Measurements from ENCODE around the gene ZNF296.
A peak's percentile ranks its signal among the peaks of the same experiment; 100 is the strongest.
"Not testable (repeated sequence)": the region's sequence is repeated elsewhere in the genome, so short reads cannot be mapped to it uniquely, and the experiment has no call there.

ZNF296 gene
- total RNA-seq, result 0 to 0.99 (median 0.43) reads per million in 18 experiments

GRCh38 chr19:45076029-45076850, at the start of gene ZNF296:
Gene ZNF296 (minus strand): TSS chr19:45076478. CDS start chr19:45076373, 105 bp downstream.
- peak; percentile 72 to 82 for DNase-seq

GRCh38 chr19:45125360-45125759, 49.1 kb upstream of the ZNF296 start:
- DNase-seq, result no peak

GRCh38 chr19:45124021-45124420, 47.7 kb upstream of the ZNF296 start:
- no peak for DNase-seq

GRCh38 chr19:45123440-45123850, 47.2 kb upstream of the ZNF296 start:
- no peak for DNase-seq

- DNase-seq, result no peak
Observed at GRCh38 chr19:45122832-45123231, 46.6 kb upstream of the ZNF296 start.

- no peak for DNase-seq
Observed at GRCh38 chr19:45121827-45122345, 45.6 kb upstream of the ZNF296 start.

- DNase-seq, result no peak
Observed at GRCh38 chr19:45119582-45119981, 43.3 kb upstream of the ZNF296 start.

- not testable (repeated sequence) for DNase-seq
Observed at GRCh38 chr19:45118591-45119355, 42.5 kb upstream of the ZNF296 start.

- peak; percentile 21 to 60 for DNase-seq
Observed at GRCh38 chr19:45118106-45118505, 41.8 kb upstream of the ZNF296 start.

- DNase-seq, result peak; percentile 12 to 56
Observed at GRCh38 chr19:45117671-45118070, 41.4 kb upstream of the ZNF296 start.

GRCh38 chr19:45117167-45117594, 40.9 kb upstream of the ZNF296 start:
- DNase-seq, result peak; percentile 69 to 89

GRCh38 chr19:45115809-45116615, 39.7 kb upstream of the ZNF296 start:
- peak; percentile 81 to 88 for DNase-seq

- no peak for DNase-seq
Observed at GRCh38 chr19:45114116-45114515, 37.8 kb upstream of the ZNF296 start.

- DNase-seq, result no peak
Observed at GRCh38 chr19:45113628-45114027, 37.4 kb upstream of the ZNF296 start.

GRCh38 chr19:45112111-45112827, 36.0 kb upstream of the ZNF296 start:
- no peak for DNase-seq

GRCh38 chr19:45110851-45111266, 34.6 kb upstream of the ZNF296 start:
- peak; percentile 75 to 83 for DNase-seq

- no peak for DNase-seq
Observed at GRCh38 chr19:45107621-45108150, 31.4 kb upstream of the ZNF296 start.

- DNase-seq, result not testable (repeated sequence)
Observed at GRCh38 chr19:45106363-45106762, 30.1 kb upstream of the ZNF296 start.

GRCh38 chr19:45104658-45105349, 28.5 kb upstream of the ZNF296 start:
- DNase-seq, result no peak

GRCh38 chr19:45103508-45104319, 27.4 kb upstream of the ZNF296 start:
- DNase-seq, result no peak

All from inflammatory macrophage (primary cell).